Uterus (tissue), 2 donors: ENCODE measurements around the gene DPM1.

Source experiments
- POLR2A ChIP-seq, 2 donors: fragments of 450-650 bp; IDR thresholded peaks; one replicate each; pipeline ENCODE4 v1.6.1; 2016; ENCODE audit warnings: antibody characterized with exemption in 2 of 2, mild to moderate bottlenecking in 1 of 2, moderate library complexity in 1 of 2
- TF ChIP-seq, protein P1 (sequence below), 4 experiments: fragments of 200-600 bp in 2 of 4; fragments of 450-650 bp in 2 of 4; sonication (generic) in 2 of 4; IDR thresholded peaks; one replicate each; pipeline ENCODE4 v1.5.1; 2016 to 2019; ENCODE audit warnings: antibody characterized with exemption in 4 of 4, mild to moderate bottlenecking in 2 of 4, moderate library complexity in 1 of 4

DNA sequence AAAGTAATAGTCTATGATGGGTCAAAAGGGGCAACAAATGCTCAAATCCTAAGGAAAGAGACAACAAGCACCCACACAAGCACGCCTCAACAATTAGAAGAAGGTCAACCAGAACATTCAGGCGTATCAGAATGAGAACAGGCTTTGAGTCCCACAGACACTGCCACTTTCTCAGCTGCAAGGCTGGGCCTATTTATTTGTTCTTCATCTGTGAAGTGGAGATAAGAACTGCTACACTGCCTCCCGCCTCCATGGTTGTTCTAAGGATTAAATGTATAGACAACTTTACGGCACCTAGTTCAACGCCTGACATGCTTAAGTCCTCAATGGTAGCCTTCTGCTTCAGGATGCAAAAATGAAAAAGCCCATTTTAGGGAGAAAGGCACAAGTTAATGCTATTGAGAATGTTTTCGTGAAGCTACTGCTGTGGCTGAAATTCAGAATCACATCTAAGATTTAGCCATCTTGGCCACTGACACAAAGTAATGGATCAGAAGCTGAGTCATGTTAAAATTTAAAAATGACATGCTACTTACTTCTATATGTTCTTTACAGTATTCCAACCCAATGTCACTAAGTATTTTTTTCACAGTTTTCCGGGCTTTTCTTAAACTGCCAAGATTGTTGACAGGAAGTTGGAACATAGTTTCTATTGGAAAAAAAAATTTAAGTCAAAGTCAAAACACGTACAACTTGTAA lies 54.8 kb downstream of the DPM1 start:
- TF ChIP-seq, protein P1, sequence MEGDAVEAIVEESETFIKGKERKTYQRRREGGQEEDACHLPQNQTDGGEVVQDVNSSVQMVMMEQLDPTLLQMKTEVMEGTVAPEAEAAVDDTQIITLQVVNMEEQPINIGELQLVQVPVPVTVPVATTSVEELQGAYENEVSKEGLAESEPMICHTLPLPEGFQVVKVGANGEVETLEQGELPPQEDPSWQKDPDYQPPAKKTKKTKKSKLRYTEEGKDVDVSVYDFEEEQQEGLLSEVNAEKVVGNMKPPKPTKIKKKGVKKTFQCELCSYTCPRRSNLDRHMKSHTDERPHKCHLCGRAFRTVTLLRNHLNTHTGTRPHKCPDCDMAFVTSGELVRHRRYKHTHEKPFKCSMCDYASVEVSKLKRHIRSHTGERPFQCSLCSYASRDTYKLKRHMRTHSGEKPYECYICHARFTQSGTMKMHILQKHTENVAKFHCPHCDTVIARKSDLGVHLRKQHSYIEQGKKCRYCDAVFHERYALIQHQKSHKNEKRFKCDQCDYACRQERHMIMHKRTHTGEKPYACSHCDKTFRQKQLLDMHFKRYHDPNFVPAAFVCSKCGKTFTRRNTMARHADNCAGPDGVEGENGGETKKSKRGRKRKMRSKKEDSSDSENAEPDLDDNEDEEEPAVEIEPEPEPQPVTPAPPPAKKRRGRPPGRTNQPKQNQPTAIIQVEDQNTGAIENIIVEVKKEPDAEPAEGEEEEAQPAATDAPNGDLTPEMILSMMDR (IDR thresholded peaks at IDR 0.05), result no peak
- no peak for TF ChIP-seq POLR2A (IDR thresholded peaks at IDR 0.05)
